Upper lobe of left lung (tissue), 4 donors: ENCODE data around the gene STAMBP.

Experiments
- CTCF ChIP-seq, 6 experiments: fragments of 450-650 bp in 4 of 6; fragments of 200-600 bp in 2 of 6; sonication (generic) in 2 of 6; IDR thresholded peaks; one replicate each; pipeline ENCODE4 v1.5.1; 2016 to 2019; ENCODE audit warnings: antibody characterized with exemption in 6 of 6
- EP300 ChIP-seq, 4 donors: sonication (generic); formaldehyde crosslinking; IDR thresholded peaks; one replicate each; pipeline ENCODE4 v1.5.1; 2017; ENCODE audit warnings: antibody characterized with exemption in 4 of 4, control low read depth in 2 of 4
- POLR2AphosphoS5 ChIP-seq, 2 donors: sonication (generic); formaldehyde crosslinking; IDR thresholded peaks; one replicate each; pipeline ENCODE4 v1.5.1; 2017; ENCODE audit warnings: antibody characterized with exemption in 2 of 2

GRCh38 chr2:73915437-73915993 is 86.8 kb downstream of the STAMBP start:
- TF ChIP-seq CTCF (IDR thresholded peaks at IDR 0.05) (no peak), EP300 (IDR thresholded peaks at IDR 0.05) (no peak), POLR2AphosphoS5 (IDR thresholded peaks at IDR 0.05) (no peak)
